Fibroblast of skin of right quadriceps (primary cell): ENCODE data around the gene CBR1.
"Not testable (repeated sequence)": the region's sequence is repeated elsewhere in the genome, so short reads cannot be mapped to it uniquely, and the experiment has no call there.

ENCODE experiments used
- DNase-seq: peaks from one replicate; pipeline ENCODE4 v3.0.0-alpha.2; 2013

CBR1 gene

DNA sequence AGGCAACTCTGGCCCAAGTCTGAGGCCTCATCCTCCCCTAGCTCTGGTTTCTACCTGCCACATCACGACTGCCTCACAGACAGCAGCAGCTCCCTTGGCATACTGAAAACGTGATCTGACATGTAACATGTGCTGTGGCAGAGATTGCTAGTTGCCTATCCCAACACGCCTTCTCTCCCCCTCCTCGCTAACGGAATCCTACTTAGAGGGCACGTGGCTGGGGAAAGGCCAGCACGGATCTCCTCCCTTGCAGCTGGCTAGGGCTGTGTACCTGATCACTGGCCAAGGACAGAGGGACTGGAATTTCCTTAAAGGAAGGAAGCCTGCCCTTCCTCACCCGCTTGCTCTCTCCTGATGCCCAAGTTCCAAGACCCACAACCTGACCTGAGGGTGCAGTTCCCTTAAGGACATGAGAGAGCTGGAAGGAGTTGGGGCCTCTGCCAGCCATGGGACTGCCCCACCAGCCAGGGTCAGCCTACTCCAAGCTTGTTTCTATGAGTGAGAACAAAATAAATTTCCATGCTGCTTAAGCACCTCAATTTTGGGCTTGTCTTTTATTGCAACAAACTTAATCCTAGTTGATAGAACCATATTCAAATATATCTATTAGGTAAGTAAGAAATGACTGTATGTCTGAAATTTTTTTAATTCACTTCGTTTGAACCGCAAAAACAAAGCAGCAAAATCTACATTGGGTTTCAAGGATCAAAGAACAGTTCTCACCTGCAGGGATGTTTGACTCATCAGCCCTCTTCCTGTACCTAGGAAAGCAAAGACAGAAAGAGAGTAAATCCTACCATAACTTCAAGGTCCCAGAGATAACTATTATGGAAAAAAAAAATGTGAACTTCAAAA lies 16.7 kb upstream of the CBR1 start:
- DNase-seq, result no peak

DNA sequence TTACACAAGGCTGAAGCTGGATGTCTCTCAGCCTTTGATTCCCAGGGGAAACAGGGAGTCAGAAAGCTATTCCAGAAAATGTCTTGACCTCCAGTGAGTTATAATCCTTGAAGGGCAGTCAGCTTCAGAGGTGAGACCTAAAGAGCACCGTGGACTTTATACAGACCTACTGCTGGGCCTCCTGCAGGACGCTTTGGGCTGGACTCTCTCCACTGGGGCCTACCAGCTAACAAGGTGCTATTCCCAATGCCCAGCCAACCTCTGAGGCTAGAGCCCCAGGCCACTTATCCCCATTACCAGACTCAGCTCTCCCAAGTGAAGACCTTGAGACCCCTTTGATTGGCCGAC lies 16.1 kb upstream of the CBR1 start:
- no peak for DNase-seq

DNA sequence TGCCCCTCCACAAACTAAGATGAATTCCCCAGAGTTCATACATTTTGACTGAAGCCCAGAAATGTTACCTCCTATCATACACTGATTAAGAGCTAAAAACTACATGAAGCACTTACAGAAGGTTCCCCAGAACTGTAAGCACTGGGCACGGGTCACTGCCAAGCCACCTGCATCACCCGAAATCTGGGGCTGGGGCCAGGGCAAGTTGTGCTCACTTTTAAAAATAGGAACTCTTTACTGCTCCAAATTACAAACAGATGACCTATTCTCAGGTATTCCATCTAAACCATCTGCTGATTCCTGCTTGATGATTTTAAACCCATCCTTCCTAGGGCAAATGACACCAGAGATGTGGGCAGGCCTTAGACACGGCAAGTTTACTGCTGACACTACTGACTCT lies 14.3 kb upstream of the CBR1 start:
- no peak for DNase-seq

DNA sequence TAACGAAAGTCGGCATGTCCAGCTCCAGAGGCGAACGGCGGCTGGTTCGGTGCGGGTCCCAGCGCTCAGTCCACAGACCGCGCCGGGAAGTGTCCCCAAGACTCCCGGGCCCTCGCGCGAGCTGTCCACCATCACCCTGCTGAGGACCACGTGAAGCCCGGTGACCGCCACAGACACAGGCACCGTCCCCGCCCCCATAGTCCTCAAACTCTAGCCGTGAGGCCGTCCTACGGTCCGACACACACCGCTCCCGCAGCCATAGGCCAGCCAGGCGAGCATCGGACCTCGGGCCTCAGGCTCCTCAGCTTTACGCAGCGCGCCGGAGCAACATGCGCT lies 10.0 kb upstream of the CBR1 start:
- no peak for DNase-seq

DNA sequence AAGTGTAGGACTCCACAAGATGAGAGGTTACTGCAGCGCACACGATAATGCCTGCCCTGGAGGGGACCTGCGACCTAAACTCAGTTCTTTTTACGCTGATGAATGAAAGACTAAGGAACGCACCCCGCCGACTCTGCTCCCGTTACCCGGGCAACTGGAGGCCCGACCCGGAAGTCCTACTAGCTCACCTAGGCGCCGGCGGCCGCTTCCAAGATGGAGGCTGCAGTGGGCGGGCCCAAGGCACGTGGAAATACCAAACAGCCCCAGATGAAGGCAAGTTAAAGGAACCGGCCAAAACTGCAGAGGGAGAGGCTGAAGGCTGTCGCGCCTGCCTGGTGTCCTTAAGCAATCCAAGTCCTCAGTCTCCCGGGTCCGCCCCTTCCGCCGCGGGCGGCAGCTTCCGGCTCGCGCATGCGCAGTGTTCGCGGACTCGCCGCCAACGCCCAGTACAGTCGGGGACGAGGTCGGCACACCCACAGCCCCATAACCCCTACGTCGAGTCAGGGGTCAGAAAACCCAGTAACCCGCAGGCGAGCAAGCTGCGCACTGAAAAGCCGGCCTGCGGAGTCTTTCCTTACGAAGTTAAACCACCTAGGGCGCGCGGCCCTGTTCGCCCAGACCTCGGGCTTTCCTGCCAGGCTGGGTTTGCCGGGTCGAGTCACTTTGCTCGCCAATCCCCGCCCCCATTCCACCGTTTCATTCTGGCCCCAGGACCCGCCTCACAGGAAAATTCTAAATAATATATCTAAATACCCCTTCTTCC lies 9.5 kb upstream of the CBR1 start, which contains the start of gene SETD4:
Gene SETD4, minus strand, starts transcription at position 368 of the 763 bp plus-strand sequence. CDS start 1,638 bp downstream, outside the sequence.
- peak; percentile 94 for DNase-seq

DNA sequence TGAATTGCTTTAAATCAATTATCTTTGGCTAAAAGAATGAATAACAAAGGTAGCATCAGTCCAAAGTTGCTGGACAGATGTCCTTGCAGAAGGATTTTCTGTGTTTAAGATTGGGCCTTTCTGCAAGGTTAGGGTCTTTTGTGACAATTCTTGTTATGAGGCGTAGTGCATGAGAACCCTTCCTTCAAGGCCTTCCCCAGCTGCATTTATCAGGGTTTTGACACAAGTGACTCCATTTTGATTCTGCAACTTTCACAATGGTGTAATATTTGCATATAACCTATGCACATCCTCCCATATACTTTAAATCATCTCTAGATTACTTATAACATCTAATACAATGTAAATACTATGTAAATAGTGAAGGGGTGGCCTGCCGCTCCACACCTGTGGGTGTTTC lies 8.4 kb upstream of the CBR1 start:
- DNase-seq, result no peak

DNA sequence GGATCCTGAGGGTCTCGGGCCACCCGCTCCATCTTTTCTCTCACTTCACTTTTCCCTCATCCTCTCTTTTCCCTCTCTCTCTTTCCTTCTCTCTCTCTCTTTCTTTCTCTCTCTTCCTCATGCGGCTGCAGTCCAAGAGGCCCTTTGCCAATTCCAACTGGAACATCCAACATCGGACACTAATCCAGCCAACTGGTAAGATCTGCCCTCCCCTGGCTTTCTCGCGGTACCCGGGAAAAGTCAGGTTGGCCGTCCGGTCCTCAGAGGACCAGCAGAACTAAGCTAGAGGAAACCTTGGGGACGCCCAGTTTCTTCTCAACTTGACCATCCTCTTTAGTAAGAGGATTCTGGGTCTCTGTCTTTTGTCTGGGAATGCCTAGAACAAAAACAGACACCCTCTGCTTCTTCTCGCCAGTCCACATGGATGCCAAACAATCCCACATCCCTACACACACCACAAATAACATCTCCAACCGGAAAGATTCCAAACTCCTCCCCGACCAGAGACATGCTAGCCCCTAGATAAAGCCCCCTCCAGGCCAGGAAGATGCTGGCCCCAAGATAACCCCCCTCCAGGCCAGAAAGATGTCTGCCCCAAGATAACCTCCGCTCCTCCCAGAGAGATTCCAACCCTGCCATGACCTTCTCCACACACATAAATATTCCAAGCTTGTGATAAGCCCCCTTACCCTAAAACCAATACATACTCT lies 6.3 kb upstream of the CBR1 start:
- DNase-seq, result no peak

DNA sequence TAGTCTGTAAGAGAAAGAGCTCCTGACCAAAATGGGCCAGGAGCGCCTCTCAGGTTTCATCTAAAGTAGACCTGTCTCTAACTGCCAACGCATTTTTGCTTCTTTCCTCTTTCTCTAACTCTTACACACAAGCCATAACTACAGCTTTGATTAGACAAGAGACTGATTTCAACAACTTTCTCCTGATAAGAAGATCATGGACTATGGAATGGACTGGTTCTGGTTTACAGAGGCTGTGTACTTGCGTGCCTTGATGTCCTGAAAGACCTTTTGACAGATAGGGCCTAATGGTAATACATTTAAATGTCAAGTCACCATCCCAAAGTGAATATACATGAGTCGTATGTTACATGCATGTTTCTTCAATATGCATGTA lies 5.8 kb upstream of the CBR1 start:
- no peak for DNase-seq

DNA sequence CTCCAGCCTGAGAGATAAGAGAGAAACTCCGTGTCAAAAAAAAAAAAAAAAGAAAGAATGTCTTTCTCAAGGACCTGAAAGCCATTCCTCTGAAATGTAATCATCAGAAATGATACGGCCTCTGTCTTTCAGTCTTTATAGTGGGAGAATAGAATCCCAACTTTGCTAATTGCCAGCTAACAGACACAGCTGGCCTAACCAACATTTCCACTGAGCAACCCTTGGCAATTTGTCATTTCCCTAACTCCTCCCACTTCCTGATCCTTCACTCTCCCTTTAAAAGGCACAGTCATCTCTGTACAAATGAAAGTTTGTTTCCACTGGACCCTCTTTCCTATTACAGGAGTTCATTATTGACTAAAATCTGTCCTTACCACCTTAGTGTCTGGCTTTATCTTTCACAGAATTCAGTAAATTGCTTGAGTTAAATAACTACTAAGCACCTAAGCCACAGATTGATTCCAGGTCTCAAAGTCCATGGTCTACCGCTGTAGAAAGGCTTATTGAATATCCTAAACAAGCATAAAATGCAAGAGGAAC lies 4.3 kb upstream of the CBR1 start:
- DNase-seq, result peak; percentile 65

DNA sequence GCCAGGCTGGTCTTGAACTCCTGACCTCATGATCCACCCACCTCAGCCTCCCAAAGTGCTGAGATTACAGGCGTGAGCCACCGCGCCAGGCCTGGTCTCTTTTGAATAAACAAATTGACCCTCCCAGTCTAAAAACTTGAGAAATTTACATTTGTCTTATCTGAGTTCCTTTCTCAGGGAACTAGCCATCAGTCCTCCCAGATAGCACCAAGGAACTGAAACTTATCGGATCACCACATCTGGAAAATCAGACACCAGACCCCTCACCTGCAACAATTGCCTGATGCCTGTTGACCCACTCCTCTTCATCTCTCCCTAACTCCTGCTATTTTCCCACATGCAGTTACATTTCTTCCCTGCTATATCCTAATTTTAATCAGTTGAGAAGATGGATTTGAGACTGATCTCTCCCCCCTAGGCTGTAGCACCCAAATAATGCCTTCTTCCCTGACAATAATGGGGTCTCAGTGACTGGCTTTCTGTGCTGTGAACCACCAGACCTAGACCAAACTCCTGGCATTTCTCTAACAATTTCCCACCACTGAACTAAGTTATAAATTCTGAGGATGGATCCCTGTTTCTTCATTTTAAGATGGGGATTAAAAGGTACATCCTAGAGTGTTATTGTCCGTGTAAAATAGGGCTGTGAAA lies 951 bp upstream of the CBR1 start:
- no peak for DNase-seq

DNA sequence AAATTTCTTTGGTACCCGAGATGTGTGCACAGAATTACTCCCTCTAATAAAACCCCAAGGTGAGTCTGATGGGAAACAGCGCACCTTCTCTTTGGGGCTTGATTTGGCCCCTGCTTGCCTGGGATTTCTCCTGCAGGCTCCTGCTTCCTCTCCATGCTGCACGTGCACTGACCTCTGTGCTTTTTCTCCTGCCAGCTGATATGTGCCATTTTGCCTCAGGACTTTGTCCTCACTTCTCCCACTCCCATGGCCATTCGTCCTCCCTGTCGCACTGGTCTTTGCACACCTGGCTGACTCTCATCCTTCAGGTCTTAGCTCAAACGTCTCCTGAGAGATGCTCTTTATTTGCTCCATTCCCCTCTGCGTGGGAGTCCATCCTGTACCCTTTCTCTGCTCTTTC lies 1.2 kb downstream of the CBR1 start:
- DNase-seq, result no peak

DNA sequence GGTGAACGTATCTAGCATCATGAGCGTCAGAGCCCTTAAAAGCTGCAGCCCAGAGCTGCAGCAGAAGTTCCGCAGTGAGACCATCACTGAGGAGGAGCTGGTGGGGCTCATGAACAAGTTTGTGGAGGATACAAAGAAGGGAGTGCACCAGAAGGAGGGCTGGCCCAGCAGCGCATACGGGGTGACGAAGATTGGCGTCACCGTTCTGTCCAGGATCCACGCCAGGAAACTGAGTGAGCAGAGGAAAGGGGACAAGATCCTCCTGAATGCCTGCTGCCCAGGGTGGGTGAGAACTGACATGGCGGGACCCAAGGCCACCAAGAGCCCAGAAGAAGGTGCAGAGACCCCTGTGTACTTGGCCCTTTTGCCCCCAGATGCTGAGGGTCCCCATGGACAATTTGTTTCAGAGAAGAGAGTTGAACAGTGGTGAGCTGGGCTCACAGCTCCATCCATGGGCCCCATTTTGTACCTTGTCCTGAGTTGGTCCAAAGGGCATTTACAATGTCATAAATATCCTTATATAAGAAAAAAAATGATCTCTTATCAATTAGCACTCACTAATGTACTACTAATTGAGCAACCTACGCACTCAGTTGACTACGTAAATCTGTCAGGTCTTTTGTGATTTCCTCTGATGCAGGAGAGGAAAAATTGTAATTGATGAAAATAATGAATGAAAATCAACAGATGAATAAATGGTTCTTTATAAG lies 2.8 kb downstream of the CBR1 start:
- DNase-seq, result no peak

DNA sequence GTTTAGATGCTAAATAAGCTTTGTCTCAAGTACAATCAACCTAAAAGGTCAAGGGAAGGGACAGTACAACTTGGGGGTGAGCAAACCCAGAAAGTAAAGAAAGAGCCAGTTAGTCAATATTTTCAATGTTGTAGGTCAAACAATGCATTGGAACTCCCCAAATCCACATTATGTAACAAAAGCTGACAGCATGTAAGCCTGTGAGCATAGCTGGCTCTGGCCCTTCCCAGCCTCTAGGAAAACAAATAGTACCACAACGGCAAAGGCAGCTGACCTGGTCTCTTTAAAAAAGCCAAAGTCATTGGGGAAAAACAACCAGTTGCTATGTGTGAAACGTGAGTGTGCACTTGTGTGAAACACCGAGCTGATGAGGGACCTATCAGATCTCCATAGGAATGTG lies 3.4 kb downstream of the CBR1 start:
- no peak for DNase-seq

DNA sequence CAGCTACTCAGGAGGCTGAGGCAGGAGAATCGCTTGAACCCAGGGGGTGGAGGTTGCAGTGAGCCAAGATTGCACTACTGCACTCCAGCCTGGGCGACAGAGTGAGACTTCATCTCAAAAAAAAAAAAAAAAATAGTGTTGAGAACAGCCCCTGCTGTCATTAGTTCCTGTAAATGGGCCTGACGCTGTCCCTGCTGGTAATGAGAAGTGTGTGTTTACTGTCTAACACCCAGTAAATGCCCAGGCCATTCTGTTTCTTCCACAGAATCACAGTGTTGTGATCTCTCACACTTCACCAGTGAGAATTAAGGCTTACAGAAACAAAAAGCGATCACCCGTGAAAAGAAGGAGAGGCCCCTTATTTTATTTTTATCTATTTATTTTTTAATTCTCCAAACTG lies 4.1 kb downstream of the CBR1 start:
- DNase-seq, result not testable (repeated sequence)

DNA sequence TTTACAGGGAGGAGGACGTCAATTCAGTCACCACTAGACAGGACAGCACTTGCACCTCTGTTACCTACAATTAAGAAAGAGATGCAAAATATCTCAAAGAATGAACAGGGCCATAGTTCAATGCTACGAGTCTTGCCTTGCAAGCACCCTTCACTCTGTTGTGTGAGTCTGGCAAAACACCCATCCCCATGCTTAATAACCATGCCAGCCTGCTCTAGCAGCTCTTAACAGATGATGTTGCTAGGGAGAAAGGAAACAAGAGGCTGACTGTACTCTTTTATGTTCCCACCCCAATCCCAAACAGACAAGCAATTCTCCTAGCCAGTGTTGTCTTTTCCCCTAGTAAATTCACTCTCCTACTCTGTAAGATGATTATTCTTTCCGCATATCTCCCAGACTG lies 5.3 kb downstream of the CBR1 start:
- DNase-seq, result no peak

DNA sequence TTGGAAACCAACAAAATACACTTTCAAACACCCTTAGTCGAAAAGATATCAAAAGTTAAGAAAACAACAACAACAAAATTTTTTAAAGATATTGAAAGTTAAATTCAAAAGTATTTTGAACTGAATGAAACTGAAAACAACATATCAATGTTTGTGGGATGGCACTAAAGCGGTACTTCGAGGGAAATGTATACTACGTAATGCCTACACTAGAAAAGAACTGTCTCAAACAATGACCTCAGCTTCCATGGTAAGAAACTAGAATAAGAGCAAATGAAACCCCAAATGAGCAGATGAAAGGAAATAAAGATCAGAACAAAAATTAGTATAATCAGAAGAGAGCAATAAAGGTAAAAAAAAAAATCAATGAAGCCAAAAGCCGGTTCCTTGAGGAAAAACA lies 6.1 kb downstream of the CBR1 start:
- DNase-seq, result no peak

DNA sequence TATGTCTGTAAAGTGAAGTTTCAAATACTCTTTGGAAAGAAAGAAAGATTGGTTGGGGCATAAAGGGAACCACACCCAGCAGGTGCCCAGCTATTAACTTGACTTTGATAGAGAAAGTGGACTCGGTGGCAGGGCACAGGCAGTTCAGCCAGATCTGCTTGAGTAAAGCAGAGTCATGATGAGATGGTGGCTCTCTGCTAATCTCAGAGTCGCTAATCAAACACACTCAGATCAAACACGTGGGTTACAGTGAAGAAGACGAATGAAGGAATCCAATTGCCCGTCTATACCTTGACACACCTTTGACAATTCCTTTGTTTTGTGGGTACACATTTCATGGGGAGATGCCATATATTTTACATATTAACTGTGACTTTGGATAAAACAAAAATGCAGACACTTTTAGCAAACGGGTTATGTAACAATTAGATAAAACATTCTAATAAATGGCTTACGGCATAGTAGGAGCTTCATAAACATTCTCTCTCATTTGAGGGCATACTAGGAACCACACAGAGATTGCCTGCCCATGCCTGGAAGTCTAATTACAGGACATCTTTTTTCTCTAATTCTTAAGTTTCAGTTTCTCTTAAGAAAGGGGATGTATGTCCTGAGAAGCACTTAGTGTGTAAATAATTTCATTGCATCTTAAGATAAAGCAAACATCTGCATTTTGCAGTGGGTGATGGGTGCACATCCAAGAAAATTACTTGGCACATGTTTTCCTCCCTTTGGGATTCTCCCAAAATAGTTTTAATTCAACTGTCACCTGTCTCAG lies 7.2 kb downstream of the CBR1 start:
- DNase-seq, result no peak

DNA sequence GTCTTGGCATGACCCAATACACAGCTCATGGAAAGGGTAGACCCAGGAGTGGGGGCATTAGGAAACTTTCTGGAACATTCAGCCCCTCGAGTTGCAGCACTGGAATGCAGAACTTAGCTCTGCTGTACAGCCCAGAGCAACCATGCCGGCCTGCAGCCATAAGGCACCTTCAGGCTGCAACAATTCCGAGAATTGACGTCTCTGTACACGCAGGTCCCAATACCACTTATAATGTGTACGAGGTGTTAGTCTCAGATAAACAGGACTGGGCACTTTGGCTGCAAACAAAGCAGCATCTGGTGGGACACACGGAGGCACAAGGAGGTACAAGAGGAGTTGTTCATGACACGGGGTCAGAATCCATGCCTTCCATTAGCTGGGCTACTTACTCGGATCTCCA lies 7.9 kb downstream of the CBR1 start:
- no peak for DNase-seq

DNA sequence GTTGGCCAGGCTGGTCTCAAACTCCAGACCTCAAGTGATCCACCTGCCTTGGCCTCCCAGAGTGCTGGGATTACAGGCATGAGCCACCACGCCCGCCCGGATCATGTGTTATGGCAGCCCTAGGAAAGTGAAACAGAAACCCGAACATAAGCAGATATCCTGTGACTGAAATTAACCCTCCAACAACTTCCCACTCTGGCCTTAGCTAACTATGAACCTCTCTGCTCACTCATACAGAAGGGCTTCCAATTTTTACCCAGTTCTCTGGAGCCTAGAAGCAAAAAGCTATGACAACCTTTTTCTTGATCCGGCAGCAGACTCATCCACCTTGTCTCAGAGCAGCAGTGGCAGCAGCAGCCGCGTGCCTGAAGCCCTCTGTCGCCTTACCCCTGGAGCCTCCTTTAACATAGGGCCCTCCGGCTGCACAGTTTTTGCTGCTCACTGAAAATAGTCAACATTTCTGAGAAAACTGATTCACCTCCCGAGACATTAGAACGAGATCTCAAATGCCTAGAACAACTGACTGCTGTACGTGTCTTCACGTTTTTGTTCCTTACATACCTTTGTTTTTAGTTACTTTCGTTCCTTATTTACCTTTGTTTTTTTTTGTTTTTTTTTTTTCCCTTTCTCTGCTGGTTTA lies 9.3 kb downstream of the CBR1 start:
- DNase-seq, result no peak

DNA sequence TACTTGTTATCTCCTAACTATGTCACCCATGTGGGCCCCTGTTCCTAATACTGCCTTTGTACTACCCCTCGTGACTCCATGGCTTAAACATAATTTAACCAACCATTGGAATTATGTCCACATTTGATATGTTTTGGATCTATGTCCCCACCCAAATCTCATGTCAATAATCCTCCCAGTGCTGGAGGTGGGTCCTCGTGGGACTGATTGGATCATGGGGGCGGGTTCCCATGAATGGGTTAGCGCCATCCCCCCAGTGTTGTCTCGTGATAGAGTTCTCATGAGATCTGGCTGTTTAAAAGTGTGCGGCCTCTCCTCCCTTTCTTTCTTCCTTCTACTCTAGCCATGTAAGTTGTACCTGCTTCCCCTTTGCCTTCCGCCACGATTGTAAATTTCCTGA lies 9.8 kb downstream of the CBR1 start:
- no peak for DNase-seq

DNA sequence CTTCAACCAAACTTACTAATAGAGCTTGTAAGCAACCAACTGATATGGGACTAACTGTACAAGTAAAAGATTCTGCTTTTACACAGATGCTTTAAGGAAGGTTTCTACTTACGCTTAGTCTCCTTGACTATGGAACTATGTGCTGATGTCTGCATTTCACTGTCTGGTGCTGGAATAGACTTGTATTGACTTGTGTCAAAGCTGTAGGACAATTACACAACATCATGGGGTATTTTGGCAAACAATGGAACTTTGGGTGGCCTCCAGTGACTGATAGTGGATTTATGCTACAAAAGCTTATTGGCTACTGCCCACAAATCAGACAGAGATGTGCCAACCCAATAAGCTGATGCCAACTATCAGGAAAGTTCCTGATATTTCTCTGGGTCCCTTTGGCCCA lies 10.6 kb downstream of the CBR1 start:
- DNase-seq, result no peak
